Adipose tissue (tissue), 3 donors: ENCODE results near the gene ITPRIPL1. TPM values are rescaled to one million over a fixed set of nuclear protein-coding genes. Genes with fewer than 3 reads are reported as not detected.

ENCODE experiments used
- H3K27ac ChIP-seq: one replicate; pipeline ENCODE4 v1.5.1; 2013; ENCODE audit warnings: low read depth, low read length
- WGBS, 3 donors: extraction: QIAGEN DNeasy Blood & Tissue Kit; methylation state at CpG; one replicate each; pipeline ENCODE4 v1.1.7; 2013; 5-methylcytosine and 5-hydroxymethylcytosine counted together
- polyA plus RNA-seq, 3 donors: library from polyadenylated mRNA; stranded (reverse); fragments of 200-250 nt; gene quantifications; one replicate each; pipeline ENCODE4 v1.2.3, GENCODE V29; 2013
- donor health status: healthy with polysubstance abuse.
- donor health status: Bipolar disorder and iron deficiency.
- donor health status: healthy.

The ITPRIPL1 gene
- polyA plus RNA-seq, 3 donors, result 0.36 to 2.1 (median 1.2) TPM

- WGBS, 3 donors, result 80 to 96% (median 86%) methylated on average over 1 of the region's 1 CpG
- H3K27ac ChIP-seq, result no peak overlapping the region
Measured at GRCh38 chr2:96319396-96319795, 5.7 kb upstream of the ITPRIPL1 start.

- no peak overlapping the region for H3K27ac ChIP-seq
- WGBS, 3 donors, result 79 to 86% (median 85%) methylated on average over 3 of the region's 3 CpGs
Measured at GRCh38 chr2:96320326-96320725, 4.8 kb upstream of the ITPRIPL1 start.

DNA sequence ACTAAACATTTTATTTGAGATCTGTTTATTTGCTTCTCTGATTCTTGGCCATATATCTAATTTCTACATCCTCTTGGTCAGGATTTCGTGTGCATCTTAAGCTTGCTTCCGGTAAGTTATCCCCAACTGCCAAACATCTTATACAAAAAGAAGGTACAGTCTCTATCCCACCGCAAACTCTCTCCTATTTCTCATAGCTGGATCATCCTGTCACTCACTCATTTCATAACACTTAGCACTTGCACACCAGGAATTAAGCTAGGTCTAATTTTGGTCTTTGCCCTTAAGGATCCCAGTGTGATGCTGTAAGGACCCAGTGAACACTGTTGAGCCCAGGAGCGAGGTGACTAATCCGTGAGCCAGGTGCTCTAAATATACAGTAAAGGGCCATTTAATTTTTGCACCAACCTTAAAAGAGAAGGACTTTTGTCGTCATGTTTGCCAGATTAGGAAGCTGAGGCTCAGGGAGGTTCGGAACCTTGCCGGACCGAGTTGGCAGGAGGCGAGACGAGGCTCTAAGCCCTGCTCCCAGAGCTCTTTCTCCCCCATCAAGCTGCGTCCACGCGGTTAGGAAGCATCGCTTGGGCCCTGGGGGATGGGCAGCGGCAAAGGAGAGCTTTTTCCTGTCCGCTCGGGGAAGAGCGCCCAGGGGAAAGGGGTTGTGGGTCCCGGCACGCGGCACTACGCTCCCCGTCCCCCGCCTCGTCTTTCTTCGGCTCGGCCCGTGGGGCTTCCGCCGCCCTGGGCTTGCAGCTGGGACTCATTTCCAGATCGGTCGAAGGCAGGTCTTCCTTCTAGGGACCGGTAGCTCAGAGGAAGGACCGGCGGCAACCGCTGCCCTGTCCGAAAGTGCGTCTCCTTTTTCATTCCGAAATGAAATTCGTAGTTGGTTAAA, 4.1 kb upstream of the ITPRIPL1 start:
- WGBS, 3 donors, result 3 to 6% (median 3%) methylated on average over 40 to 41 of the region's 41 CpGs
- H3K27ac ChIP-seq, result no peak overlapping the region

GRCh38 chr2:96323849-96324248, 1.3 kb upstream of the ITPRIPL1 start:
- WGBS, 3 donors, result 84 to 96% (median 84%) methylated on average over 1 of the region's 1 CpG
- no peak overlapping the region for H3K27ac ChIP-seq

DNA sequence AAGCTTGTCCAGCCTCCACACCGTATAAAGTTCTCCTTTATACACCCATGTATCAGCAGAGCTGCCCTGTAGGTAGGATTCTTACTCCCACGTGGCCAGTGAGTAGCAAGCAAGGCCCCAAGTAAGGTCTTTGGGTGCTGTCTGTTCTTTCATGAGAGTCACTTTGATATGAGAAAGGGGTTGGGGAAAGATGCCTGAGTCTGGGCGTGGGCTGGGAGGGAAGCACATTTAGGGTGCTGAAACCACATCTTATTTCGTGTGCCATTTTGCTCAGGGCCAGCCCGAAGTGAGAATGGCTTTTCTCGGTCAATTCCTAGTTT, 436 bp upstream of the ITPRIPL1 start:
- WGBS, 3 donors, result 27 to 53% (median 32%) methylated on average over 6 of the region's 6 CpGs
- H3K27ac ChIP-seq, result no peak overlapping the region

GRCh38 chr2:96325884-96326255, 753 bp downstream of the ITPRIPL1 start:
- 27 to 48% (median 30%) methylated on average over 8 of the region's 8 CpGs for WGBS, 3 donors
- no peak overlapping the region for H3K27ac ChIP-seq

DNA sequence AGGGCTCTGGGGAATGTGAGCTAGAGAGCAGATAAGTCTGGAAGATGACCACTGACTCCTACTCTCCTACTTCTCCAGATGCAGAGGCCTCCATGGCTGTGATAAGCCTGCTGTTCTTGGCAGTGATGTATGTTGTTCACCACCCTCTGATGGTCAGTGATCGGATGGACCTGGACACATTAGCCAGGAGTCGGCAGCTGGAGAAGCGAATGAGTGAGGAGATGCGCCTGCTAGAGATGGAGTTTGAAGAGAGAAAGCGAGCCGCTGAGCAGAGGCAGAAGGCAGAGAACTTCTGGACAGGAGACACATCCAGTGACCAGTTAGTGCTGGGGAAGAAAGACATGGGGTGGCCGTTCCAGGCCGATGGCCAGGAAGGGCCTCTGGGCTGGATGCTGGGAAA, 1.4 kb downstream of the ITPRIPL1 start:
- no peak overlapping the region for H3K27ac ChIP-seq
- 93 to 98% (median 94%) methylated on average over 8 of the region's 8 CpGs for WGBS, 3 donors

GRCh38 chr2:96326990-96327820, 2.1 kb downstream of the ITPRIPL1 start:
- 90 to 94% (median 91%) methylated on average over 21 of the region's 21 CpGs for WGBS, 3 donors
- no peak overlapping the region for H3K27ac ChIP-seq

GRCh38 chr2:96329456-96329855, 4.3 kb downstream of the ITPRIPL1 start:
- WGBS, 3 donors, result 33 to 64% (median 53%) methylated on average over 1 of the region's 1 CpG
- H3K27ac ChIP-seq, result no peak overlapping the region

GRCh38 chr2:96329874-96330273, 4.8 kb downstream of the ITPRIPL1 start:
- no peak overlapping the region for H3K27ac ChIP-seq
- 80 to 99% (median 97%) methylated on average over 6 of the region's 6 CpGs for WGBS, 3 donors

DNA sequence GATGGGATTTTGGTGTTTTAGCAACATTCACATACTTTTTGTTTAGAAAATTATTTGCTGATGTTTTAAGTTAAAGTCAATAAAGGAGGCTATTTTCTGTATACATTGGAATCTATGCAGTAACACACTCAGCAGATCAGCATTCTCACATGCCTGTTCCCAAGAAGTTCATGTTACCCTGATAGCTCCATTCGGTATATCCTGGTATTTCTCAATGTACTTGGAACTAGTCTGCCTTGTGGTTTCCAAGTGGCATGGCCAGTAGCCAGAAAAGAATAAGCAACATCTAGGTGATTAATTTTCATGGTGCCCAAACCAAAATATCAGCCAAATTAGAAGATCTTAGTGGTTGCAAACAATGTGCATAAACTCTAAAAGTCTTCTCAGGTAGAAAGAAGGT, 5.3 kb downstream of the ITPRIPL1 start:
- WGBS, 3 donors, result 14 to 33% (median 26%) methylated on average over 1 of the region's 1 CpG
- H3K27ac ChIP-seq, result no peak overlapping the region

GRCh38 chr2:96333708-96334107, 8.6 kb downstream of the ITPRIPL1 start:
- H3K27ac ChIP-seq, result no peak overlapping the region
- 67 to 89% (median 68%) methylated on average over 3 of the region's 3 CpGs for WGBS, 3 donors

GRCh38 chr2:96336104-96336775, 11.1 kb downstream of the ITPRIPL1 start:
- H3K27ac ChIP-seq, result no peak overlapping the region
- 16 to 20% (median 18%) methylated on average over 15 of the region's 15 CpGs for WGBS, 3 donors

DNA sequence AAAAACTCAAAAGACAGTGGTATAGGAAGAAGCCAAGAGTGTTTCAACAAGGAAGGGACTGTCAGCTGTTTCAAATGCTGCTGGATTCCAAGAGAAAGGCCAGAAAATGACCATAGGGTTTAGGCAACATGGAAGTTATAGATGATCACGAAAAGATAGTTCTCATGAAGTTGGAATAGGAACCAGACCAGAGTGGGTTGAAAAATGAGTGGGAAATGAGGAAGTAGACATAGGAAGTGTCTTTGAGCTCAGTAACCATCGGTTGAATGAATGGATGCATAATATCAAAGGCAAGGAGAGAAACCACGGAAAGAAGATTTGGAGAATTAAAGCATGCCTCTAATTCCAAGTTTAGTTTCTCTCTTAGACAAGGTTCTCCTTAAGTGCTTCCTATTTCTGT, 11.8 kb downstream of the ITPRIPL1 start:
- WGBS, 3 donors, result 59 to 90% (median 68%) methylated on average over 3 of the region's 3 CpGs
- no peak overlapping the region for H3K27ac ChIP-seq

DNA sequence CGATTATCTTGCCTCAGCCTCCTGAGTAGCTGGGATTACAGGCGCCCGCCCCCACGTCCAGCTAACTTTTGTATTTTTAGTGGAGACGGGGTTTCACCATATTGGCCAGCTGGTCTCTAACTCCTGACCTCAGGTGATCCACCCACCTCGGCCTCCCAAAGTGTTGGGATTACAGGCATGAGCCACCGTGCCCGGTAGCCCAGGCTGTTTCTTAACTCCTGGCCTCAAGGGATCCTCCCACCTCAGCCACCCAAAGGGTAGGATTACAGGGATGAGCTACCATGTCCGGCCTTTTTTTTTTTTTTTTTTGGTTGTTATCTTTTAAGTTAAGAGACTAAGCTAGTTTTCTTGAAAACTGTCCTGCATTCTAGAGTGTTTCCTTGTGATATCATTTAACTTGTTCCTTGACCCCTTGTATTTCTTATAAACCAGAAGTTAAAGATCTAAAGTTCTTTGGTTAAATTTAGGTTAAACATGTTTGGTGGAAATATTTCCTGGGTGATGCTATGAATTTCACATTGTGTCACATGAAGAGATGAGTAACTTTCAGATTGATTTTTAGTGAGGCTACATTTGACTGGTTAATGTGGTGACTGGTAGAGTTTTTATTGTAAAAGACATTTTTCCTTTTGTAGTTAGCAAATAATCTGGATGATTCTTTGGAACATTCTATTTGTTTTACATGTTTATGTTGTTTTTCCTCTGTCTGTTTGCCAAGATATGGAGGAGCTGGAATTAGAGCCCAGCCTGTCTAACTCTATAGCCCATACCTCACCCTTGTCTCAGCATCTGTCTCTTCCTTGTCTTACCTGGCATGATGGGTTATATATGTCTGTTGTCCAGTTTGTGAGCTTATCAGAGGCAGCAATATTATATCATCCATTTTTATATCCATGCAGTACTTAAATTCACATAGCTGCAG, 15.6 kb downstream of the ITPRIPL1 start:
- no peak overlapping the region for H3K27ac ChIP-seq
- 93 to 97% (median 94%) methylated on average over 9 of the region's 9 CpGs for WGBS, 3 donors

GRCh38 chr2:96341641-96342040, 16.5 kb downstream of the ITPRIPL1 start:
- H3K27ac ChIP-seq, result no peak overlapping the region
- WGBS, 3 donors, result 92 to 98% (median 96%) methylated on average over 14 of the region's 14 CpGs

DNA sequence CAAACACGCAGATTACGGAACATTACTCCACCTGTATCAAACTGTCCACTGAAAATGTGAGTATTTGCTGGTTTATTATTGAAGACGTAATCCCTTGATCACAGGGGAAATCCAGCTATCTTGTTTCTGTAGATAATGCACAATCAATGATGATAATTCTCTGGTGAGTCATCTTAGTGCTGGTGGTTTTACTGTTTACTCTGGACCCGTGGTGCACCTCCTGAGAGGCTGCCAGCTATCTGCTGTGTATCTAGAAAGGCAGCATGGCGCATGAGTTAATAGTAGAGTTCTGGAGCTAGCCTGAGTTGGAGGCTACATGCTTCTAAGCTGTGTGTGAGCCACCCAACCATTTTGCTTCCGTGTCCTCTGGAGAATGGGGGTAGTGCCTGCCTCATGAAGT, 17.0 kb downstream of the ITPRIPL1 start:
- no peak overlapping the region for H3K27ac ChIP-seq
- 79 to 85% (median 85%) methylated on average over 6 of the region's 6 CpGs for WGBS, 3 donors

GRCh38 chr2:96344011-96344410, 18.9 kb downstream of the ITPRIPL1 start:
- H3K27ac ChIP-seq, result no peak overlapping the region
- WGBS, 3 donors, result 83 to 96% (median 86%) methylated on average over 5 of the region's 5 CpGs
